Activated CD8-positive, alpha-beta memory T cell treated with anti-CD3 and anti-CD28 coated beads for 48 hours (primary cell): ENCODE data around the gene EPHA6.
"Not testable (repeated sequence)": the region's sequence is repeated elsewhere in the genome, so short reads cannot be mapped to it uniquely, and the experiment has no call there.

Source experiments
- DNase-seq, 3 experiments: peaks; one replicate each; pipeline ENCODE4 v3.0.0-alpha.2; 2020; ENCODE audit warnings: low read depth in 2 of 3, low spot score in 2 of 3

Gene EPHA6

GRCh38 chr3:97421565-97421964 lies 607.2 kb downstream of the EPHA6 start:
- no peak for DNase-seq

- no peak for DNase-seq
These were observed 610.6 kb downstream of the EPHA6 start for GRCh38 chr3:97425002-97425401.

GRCh38 chr3:97430601-97431000 lies 616.2 kb downstream of the EPHA6 start:
- no peak for DNase-seq

GRCh38 chr3:97432914-97433313 lies 618.5 kb downstream of the EPHA6 start:
- no peak for DNase-seq

DNA sequence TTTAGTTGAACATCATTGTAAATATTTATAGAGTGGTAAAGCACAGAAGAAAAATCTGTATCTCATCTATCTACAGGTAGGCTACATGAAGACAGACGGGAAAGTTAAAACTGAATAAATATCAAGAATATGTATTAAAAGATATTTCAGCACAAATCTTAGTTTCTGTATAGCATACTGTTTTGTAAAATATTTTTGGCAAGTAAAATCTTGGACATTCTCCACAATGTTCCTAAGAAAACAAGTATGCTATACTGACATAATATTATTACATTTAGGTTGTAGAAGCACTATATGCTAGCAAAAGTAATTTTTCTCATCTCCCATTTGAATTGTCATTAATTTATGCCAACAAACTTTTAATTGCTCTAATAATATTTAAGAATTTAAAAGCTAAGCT lies 623.7 kb downstream of the EPHA6 start:
- no peak for DNase-seq

GRCh38 chr3:97439373-97439772 lies 625.0 kb downstream of the EPHA6 start:
- no peak for DNase-seq

- DNase-seq: no peak
These were observed 649.6 kb downstream of the EPHA6 start for GRCh38 chr3:97464035-97464434.

DNA sequence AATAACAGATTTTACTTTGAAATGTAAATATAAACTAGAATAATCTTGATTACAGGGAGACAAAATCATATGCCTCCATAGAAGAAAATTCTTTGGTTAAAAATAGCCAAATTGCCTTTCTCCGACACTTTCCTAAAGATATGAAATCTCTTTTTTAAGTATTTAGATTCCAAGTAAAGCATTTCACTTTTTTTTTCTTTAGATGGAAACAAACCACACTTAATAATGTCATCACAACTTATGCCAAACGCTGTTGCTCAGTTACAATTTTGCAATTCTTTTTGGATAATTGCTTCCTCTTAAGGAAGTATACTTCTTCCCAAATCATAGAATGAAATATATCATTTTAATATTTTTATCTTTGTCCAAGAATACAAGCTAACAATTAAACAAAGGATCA lies 656.1 kb downstream of the EPHA6 start:
- no peak for DNase-seq

DNA sequence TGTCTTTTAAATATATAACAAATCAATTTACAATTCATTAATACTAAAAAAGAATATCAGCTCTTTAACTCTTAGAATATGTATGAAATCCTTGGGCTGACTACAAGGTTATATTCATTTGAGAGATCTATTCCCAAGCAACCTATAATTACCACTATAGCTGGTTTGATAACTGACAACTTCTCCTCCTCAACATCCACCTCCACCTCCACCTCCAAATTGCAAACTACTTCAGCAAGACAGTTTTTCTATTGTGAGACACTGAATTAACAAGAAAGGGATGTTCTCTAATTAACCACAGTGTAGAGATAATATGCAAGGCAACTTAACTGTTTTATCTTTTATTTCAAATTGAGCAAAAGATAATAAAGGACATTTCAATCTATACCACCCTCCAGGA lies 665.3 kb downstream of the EPHA6 start:
- no peak for DNase-seq

DNA sequence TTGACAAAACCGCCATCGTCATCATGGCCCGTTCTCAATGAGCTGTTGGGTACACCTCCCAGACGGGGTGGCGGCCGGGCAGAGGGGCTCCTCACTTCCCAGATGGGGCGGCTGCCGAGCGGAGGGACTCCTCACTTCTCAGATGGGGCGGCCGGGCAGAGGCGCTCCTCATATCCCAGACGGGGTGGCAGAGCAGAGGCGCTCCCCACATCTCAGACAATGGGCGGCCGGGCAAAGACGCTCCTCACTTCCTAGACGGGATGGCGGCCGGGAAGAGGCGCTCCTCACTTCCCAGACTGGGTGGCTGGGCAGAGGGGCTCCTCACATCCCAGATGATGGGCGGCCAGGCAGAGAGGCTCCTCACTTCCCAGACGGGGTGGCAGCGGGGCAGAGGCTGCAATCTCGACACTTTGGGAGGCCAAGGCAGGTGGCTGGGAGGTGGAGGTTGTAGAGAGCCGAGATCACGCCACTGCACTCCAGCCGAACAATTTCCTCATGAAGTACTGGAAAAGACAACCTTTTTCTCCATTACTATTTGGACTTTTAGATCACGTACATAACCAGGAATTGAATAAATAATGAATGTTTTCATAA lies 666.4 kb downstream of the EPHA6 start:
- DNase-seq: not testable (repeated sequence)

- DNase-seq: no peak
These were observed 667.0 kb downstream of the EPHA6 start for GRCh38 chr3:97481416-97481815.

DNA sequence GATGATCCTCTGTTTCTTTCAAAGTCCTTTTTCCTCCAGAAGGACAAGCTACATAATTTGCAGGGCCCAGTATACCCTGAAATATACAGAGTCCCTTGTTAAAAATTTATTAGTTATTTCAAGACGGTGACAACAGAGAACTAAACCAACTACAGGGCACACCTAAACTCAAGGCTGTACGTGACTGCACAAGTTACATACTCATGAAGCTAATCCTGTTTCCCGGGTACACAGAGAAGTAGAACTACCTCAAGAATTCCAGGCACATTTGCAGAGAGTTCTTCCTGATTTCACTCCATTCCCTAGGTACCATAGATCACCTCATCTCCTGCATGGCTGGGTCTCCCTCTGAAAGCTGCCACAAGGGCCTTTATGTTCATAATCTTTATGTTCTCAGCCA lies 670.8 kb downstream of the EPHA6 start:
- no peak for DNase-seq

- DNase-seq: no peak
These were observed 673.2 kb downstream of the EPHA6 start for GRCh38 chr3:97487587-97487986.

- no peak for DNase-seq
These were observed 674.3 kb downstream of the EPHA6 start for GRCh38 chr3:97488741-97489140.

DNA sequence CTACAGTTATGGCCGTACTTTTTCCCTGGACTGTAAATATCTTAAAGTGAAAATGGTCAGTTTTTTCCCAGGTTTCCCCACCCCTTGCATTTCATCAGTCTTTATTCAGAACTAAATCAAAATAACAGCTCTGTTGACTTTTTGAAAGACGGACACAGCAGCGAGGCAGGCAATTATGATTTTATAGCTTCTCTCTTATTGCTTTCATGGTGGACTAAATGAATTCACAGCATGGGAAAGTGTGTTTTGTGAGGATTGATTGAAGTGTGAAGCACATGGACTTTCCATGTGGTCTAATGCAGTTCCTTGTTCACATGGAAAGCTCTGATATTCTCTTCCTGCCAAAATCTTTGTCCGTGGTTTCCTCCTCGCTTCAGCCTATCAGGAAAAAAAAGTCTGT lies 681.5 kb downstream of the EPHA6 start:
- DNase-seq: no peak

DNA sequence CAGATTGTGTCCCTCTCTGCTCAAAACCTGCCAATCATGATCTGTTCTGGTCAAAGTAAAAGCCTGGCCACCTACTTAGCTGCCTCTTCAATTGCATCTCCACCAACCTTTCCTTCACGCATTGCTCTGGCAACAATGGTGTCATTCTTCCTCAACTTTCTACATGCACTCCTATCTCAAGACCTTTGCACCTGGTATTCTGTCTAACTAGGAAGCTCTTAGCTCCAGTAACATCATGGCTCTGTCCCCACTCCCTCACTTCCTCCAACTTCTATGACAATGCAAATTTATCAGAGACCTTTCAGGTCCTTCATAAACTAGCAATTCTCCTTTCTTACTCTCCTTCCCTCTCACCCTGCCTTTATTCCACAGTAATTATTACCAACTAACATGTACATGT lies 682.7 kb downstream of the EPHA6 start:
- DNase-seq: no peak

DNA sequence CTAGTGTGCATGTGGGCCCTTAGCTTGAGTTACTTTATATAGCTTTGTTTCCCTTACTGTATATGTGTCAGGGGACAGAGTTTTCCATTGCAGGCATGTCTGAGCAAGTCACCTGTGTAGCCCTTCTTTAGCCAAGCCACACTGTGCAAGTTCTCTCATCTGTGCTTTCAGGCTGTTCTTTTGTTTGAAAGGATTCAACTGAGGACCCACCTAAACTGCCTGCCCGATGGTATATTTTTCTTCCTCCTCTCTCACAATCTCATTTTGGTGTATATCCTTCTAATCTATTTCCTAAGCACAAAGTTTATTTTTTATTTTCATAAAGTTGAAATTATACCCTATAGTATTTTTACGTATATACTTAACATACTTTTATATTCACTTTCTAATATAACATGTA lies 690.1 kb downstream of the EPHA6 start:
- no peak for DNase-seq

DNA sequence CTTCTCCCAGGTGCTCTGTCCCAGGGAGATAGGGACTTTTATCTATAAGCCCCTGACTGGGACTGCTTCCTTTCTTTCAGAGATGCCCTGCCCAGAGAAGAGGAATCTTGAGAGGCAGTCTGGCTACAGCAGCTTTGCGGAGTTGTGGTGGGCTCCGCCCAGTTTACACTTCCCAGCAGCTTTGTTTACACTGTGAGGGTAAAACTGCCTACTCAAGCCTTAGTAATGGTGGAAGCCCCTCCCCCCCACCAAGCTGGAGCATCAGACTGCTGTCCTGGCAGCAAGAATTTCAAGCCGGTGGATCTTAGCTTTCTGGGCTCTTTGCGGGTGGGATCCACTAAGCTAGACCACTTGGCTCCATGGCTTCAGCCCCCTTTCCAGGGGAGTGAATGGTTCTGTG lies 696.4 kb downstream of the EPHA6 start:
- no peak for DNase-seq

DNA sequence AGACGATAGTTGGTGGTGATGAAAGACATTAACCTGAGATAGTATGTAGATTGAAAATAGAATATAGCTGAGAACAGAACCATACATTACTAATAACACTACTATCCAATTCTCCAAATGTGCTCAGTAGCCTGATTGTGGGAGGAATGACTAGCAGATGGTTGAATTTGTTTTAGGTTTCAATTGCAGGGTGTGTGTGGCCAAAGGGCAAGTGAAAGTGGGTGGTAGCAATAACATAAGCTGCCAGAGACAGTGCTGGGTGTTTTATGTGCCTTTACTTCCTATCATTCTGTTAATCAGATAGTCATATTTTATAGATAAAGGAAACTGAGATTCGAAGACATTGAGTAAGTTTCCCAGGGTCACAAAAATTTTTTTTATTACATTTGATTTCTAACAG lies 700.7 kb downstream of the EPHA6 start:
- no peak for DNase-seq

DNA sequence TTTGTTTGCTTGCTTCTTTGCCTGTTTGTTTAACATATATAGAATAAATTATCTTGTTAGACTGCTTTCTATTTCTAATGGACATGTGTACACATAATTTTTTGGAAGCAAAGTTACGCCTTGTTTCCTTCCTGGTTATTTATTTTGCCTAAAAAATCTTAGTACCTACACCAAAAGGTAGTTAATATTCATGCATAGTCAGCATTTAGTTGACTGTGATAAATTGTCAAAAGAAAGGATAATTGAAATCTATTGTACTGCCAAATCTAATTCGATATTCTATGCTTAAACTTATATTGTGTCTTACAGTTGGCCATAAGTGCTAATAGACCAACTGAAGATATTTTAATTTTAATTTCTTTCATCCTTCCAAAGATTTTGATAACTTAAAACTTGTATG lies 716.3 kb downstream of the EPHA6 start:
- no peak for DNase-seq

GRCh38 chr3:97547573-97547972 lies 733.2 kb downstream of the EPHA6 start:
- DNase-seq: not testable (repeated sequence)

- DNase-seq: no peak
These were observed 736.0 kb downstream of the EPHA6 start for GRCh38 chr3:97550408-97550807.

DNA sequence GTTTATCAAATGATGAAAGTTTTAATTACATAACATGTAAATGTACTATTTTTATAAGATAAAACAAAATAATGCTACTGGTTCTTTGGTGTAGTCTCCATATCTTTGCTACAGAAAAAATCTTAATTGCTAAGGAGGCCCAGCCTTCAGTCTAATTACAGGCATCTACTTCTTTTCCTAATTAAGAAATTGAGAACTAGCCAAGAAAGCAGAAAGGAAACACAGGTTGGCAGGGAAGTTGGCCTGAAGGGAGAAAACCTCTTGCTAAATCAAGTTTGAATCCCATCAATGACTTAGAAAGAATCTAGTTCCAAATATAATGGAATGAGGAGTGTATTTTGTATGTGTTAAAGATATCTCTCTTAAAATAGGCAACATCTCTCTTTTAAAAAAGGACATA lies 737.8 kb downstream of the EPHA6 start:
- DNase-seq: no peak

- no peak for DNase-seq
These were observed 761.3 kb downstream of the EPHA6 start for GRCh38 chr3:97575742-97576141.
